Mesenchymal stem cell (in vitro differentiated cells and primary cell): ENCODE measurements around the gene PPP1R12C.
A peak's percentile ranks its signal among the peaks of the same experiment; 100 is the strongest.

ENCODE experiments used
- DNase-seq: peaks from one replicate; pipeline ENCODE4 v3.0.0-alpha.2; 2013
- H2AFZ ChIP-seq: one replicate; pipeline ENCODE4 v1.6.1; 2013; ENCODE audit warnings: low read depth, mild to moderate bottlenecking, control low read depth, inconsistent platforms, low read length, moderate library complexity
- H2AK5ac ChIP-seq: 2 replicates; pipeline ENCODE4 v1.6.1; 2013; ENCODE audit warnings: low read length, moderate library complexity, mild to moderate bottlenecking, inconsistent platforms; ENCODE audit not compliant: severe bottlenecking
- H2BK120ac ChIP-seq: one replicate; pipeline ENCODE4 v1.6.1; 2013; ENCODE audit warnings: low read depth, mild to moderate bottlenecking, inconsistent platforms, low read length, moderate library complexity
- H2BK12ac ChIP-seq, 2 experiments: one replicate each; pipeline ENCODE4 v1.6.1; 2013; ENCODE audit warnings: inconsistent platforms in 2 of 2, low read length in 2 of 2, mild to moderate bottlenecking in 2 of 2, moderate library complexity in 2 of 2, control low read depth in 1 of 2
- H2BK15ac ChIP-seq: one replicate; pipeline ENCODE4 v1.6.1; 2013; ENCODE audit warnings: mild to moderate bottlenecking, low read depth, inconsistent platforms; ENCODE audit not compliant: poor library complexity, severe bottlenecking
- H2BK5ac ChIP-seq: 2 replicates; pipeline ENCODE4 v1.6.1; 2013; ENCODE audit warnings: low read depth, mild to moderate bottlenecking, low read length, control low read depth, inconsistent platforms; ENCODE audit not compliant: poor library complexity, severe bottlenecking
- H3K14ac ChIP-seq, 2 experiments: one replicate each; pipeline ENCODE4 v1.6.1; 2013; ENCODE audit warnings: inconsistent platforms in 2 of 2, low read length in 2 of 2, control low read depth in 1 of 2, mild to moderate bottlenecking in 1 of 2, moderate library complexity in 1 of 2
- H3K18ac ChIP-seq, 2 experiments: one replicate each; pipeline ENCODE4 v1.6.1; 2013; ENCODE audit warnings: inconsistent platforms in 2 of 2, low read length in 2 of 2, control low read depth in 1 of 2, low read depth in 1 of 2, mild to moderate bottlenecking in 1 of 2
- H3K23ac ChIP-seq, 2 experiments: one replicate each; pipeline ENCODE4 v1.6.1; 2013; ENCODE audit warnings: inconsistent platforms in 2 of 2, low read length in 2 of 2, mild to moderate bottlenecking in 2 of 2, moderate library complexity in 2 of 2, control low read depth in 1 of 2
- H3K27ac ChIP-seq: 2 replicates; pipeline ENCODE4 v1.5.1; 2013; ENCODE audit warnings: mild to moderate bottlenecking, moderate library complexity, low read length, control low read depth, inconsistent platforms; ENCODE audit not compliant: poor library complexity, severe bottlenecking
- H3K27me3 ChIP-seq, 2 experiments: 2 replicates each; pipeline versions ENCODE4 v1.6.1 to v1.7.0; 2013; ENCODE audit warnings: low read length in 2 of 2, mild to moderate bottlenecking in 2 of 2, moderate library complexity in 2 of 2, control low read depth in 1 of 2, inconsistent platforms in 1 of 2; ENCODE audit not compliant: control insufficient read depth in 1 of 2, insufficient read depth in 1 of 2
- H3K36me3 ChIP-seq, 2 experiments: 2 replicates each; pipeline versions ENCODE4 v1.6.1 to v1.7.0; 2013; ENCODE audit warnings: low read length in 2 of 2, control low read depth in 1 of 2, inconsistent platforms in 1 of 2, low read depth in 1 of 2, mild to moderate bottlenecking in 1 of 2; ENCODE audit not compliant: insufficient read depth in 2 of 2, control insufficient read depth in 1 of 2
- H3K4ac ChIP-seq, 2 experiments: one replicate each; pipeline ENCODE4 v1.6.1; 2013; ENCODE audit warnings: inconsistent platforms in 2 of 2, low read length in 2 of 2, mild to moderate bottlenecking in 2 of 2, moderate library complexity in 2 of 2, control low read depth in 1 of 2, low read depth in 1 of 2
- H3K4me1 ChIP-seq: 2 replicates; pipeline ENCODE4 v1.6.1; 2013; ENCODE audit warnings: low read depth, low read length, control low read depth; ENCODE audit not compliant: control insufficient read depth, insufficient read depth
- H3K4me2 ChIP-seq: 2 replicates; pipeline ENCODE4 v1.6.1; 2013; ENCODE audit warnings: low read length, mild to moderate bottlenecking, inconsistent platforms; ENCODE audit not compliant: poor library complexity, severe bottlenecking
- H3K4me3 ChIP-seq, 2 experiments: 2 replicates each; pipeline versions ENCODE4 v1.5.1 to v1.7.0; 2013; ENCODE audit warnings: low read length in 2 of 2, mild to moderate bottlenecking in 2 of 2, control low read depth in 1 of 2, low read depth in 1 of 2; ENCODE audit not compliant: insufficient read depth in 1 of 2
- H3K79me1 ChIP-seq: replicated peaks from 2 replicates; pipeline ENCODE4 v1.6.1; 2013; ENCODE audit warnings: mild to moderate bottlenecking, control low read depth, low read length, inconsistent platforms; ENCODE audit not compliant: poor library complexity, severe bottlenecking
- H3K9ac ChIP-seq: 2 replicates; pipeline ENCODE4 v1.7.0; 2013; ENCODE audit warnings: mild to moderate bottlenecking, low read length, moderate library complexity
- H3K9me3 ChIP-seq: 2 replicates; pipeline ENCODE4 v1.7.0; 2013; ENCODE audit warnings: mild to moderate bottlenecking, low read length; ENCODE audit not compliant: control insufficient read depth
- H4K8ac ChIP-seq: one replicate; pipeline ENCODE4 v1.6.1; 2013; ENCODE audit warnings: inconsistent platforms, mild to moderate bottlenecking, low read length, moderate library complexity
- H4K91ac ChIP-seq: one replicate; pipeline ENCODE4 v1.6.1; 2013; ENCODE audit warnings: mild to moderate bottlenecking, low read length, inconsistent platforms
- WGBS: methylation state at CpG from one replicate; pipeline ENCODE4 v1.1.7; 2013; ENCODE audit warnings: mixed read lengths; 5-methylcytosine and 5-hydroxymethylcytosine counted together

Gene PPP1R12C

DNA sequence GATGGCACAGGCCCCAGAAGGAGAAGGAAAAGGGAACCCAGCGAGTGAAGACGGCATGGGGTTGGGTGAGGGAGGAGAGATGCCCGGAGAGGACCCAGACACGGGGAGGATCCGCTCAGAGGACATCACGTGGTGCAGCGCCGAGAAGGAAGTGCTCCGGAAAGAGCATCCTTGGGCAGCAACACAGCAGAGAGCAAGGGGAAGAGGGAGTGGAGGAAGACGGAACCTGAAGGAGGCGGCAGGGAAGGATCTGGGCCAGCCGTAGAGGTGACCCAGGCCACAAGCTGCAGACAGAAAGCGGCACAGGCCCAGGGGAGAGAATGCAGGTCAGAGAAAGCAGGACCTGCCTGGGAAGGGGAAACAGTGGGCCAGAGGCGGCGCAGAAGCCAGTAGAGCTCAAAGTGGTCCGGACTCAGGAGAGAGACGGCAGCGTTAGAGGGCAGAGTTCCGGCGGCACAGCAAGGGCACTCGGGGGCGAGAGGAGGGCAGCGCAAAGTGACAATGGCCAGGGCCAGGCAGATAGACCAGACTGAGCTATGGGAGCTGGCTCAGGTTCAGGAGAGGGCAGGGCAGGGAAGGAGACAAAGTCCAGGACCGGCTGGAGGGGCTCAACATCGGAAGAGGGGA lies 1.1 kb downstream of the PPP1R12C start:
- Histone ChIP-seq H3K4me3 (peak overlapping the region; percentile 73 to 99), H3K9ac (peak overlapping the region; percentile 100), H2BK12ac (peak overlapping the region in 1 of 2 experiments; percentile 31), H2AK5ac (no peak overlapping the region), H2AFZ (no peak overlapping the region), H3K18ac (peak overlapping the region; percentile 60 to 92), H2BK120ac (no peak overlapping the region), H3K23ac (peak overlapping the region in 1 of 2 experiments; percentile 100), H3K4ac (peak overlapping the region; percentile 84 to 98), H4K91ac (peak overlapping the region; percentile 53), H3K14ac (peak overlapping the region in 1 of 2 experiments; percentile 86), H3K9me3 (no peaks in the 10 kb centered on the region), H3K4me1 (peaks cover 52% of the 10 kb centered on the region), H2BK15ac (no peak overlapping the region), H3K27ac (peak overlapping the region; percentile 51), H3K4me2 (peak overlapping the region; percentile 90), H3K36me3 (peaks cover 9 to 31% of the 10 kb centered on the region in 2 experiments), H3K79me1 (peaks cover 18% of the 10 kb centered on the region), H3K27me3 (no peaks in the 10 kb centered on the region), H2BK5ac (no peak overlapping the region), H4K8ac (no peak overlapping the region)
- WGBS, result 7% methylated on average over 25 of the region's 25 CpGs
- peak; percentile 78 for DNase-seq

- no peak overlapping the region for H2BK12ac ChIP-seq
Measured at GRCh38 chr19:55115446-55116065, 1.9 kb downstream of the PPP1R12C start.

GRCh38 chr19:55114566-55115145 lies 2.8 kb downstream of the PPP1R12C start:
- H3K23ac ChIP-seq, result no peak overlapping the region
- H2BK12ac ChIP-seq, result no peak overlapping the region
- 94% methylated on average over 8 of the region's 9 CpGs for WGBS

More at GRCh38 chr19:55115446-55116065, 1.9 kb downstream of the PPP1R12C start:
- Histone ChIP-seq H3K18ac (no peak overlapping the region), H2BK120ac (no peak overlapping the region), H3K4me1 (peaks cover 52% of the 10 kb centered on the region), H3K27me3 (no peaks in the 10 kb centered on the region), H3K36me3 (peaks cover 10 to 31% of the 10 kb centered on the region in 2 experiments), H3K79me1 (peaks cover 20% of the 10 kb centered on the region), H3K4me3 (peak overlapping the region; percentile 73 to 99), H2AFZ (no peak overlapping the region), H3K9me3 (no peaks in the 10 kb centered on the region), H4K91ac (peak overlapping the region; percentile 53), H2BK5ac (no peak overlapping the region), H3K4ac (peak overlapping the region in 1 of 2 experiments; percentile 21), H3K14ac (no peak overlapping the region), H3K4me2 (peak overlapping the region; percentile 90), H2BK15ac (no peak overlapping the region), H2AK5ac (peak overlapping the region; percentile 27), H4K8ac (no peak overlapping the region), H3K27ac (no peak overlapping the region), H3K23ac (no peak overlapping the region), H3K9ac (peak overlapping the region; percentile 100)
- 62% methylated on average over 7 of the region's 13 CpGs for WGBS
- DNase-seq, result peak; percentile 47

DNA sequence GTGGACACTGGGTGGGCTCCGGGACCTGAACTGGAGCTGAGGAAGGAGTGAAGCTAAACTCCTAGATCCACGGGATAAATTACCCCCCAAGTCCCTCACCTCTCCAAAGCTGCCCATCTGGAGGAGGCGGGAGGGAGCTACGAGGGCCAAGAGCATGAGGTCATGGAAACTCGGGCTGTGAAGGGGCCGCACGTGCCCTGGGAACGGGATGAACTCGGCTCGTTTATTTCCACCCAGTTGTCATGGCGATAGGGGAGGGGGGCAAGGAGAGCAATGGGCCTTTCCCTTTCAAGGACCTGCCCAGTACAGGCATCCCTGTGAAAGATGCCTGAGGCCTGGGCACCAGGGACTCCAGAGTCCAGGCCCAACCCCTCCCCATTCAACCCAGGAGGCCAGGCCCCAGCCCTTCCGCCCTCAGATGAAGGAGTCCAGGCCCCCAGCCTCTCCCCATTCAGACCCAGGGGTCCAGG lies 3.8 kb downstream of the PPP1R12C start:
- Histone ChIP-seq H3K18ac (peak overlapping the region in 1 of 2 experiments; percentile 33), H4K8ac (no peak overlapping the region), H2BK120ac (no peak overlapping the region), H2BK12ac (peak overlapping the region in 1 of 2 experiments; percentile 24), H3K23ac (no peak overlapping the region), H3K9ac (peak overlapping the region; percentile 100), H3K4me1 (peaks cover 49% of the 10 kb centered on the region), H3K4me2 (peak overlapping the region; percentile 39), H3K27ac (peak overlapping the region; percentile 75), H3K36me3 (peaks cover 27 to 51% of the 10 kb centered on the region in 2 experiments), H3K4ac (no peak overlapping the region), H3K79me1 (peaks cover 34% of the 10 kb centered on the region), H3K9me3 (no peaks in the 10 kb centered on the region), H4K91ac (no peak overlapping the region), H2AFZ (no peak overlapping the region), H2BK15ac (peak overlapping the region; percentile 30), H2AK5ac (peak overlapping the region; percentile 50), H2BK5ac (peak overlapping the region; percentile 26), H3K4me3 (no peak overlapping the region), H3K27me3 (no peaks in the 10 kb centered on the region), H3K14ac (no peak overlapping the region)
- 11% methylated on average over 8 of the region's 12 CpGs for WGBS
- DNase-seq, result peak; percentile 99

More at GRCh38 chr19:55114566-55115145, 2.8 kb downstream of the PPP1R12C start:
- H3K14ac ChIP-seq, result no peak overlapping the region
- no peak overlapping the region for H2BK5ac ChIP-seq
- H3K4me3 ChIP-seq, result peak overlapping the region in 1 of 2 experiments; percentile 47
- DNase-seq, result no peak
- no peak overlapping the region for H4K91ac ChIP-seq
- no peak overlapping the region for H3K4ac ChIP-seq
- H3K36me3 ChIP-seq, result peaks cover 18 to 40% of the 10 kb centered on the region in 2 experiments
- peak overlapping the region; percentile 41 for H2AK5ac ChIP-seq
- peak overlapping the region; percentile 100 for H3K9ac ChIP-seq
- peaks cover 26% of the 10 kb centered on the region for H3K79me1 ChIP-seq
- H2BK15ac ChIP-seq, result no peak overlapping the region
- no peak overlapping the region for H3K4me2 ChIP-seq
- H4K8ac ChIP-seq, result no peak overlapping the region
- H3K27me3 ChIP-seq, result no peaks in the 10 kb centered on the region
- H2BK120ac ChIP-seq, result no peak overlapping the region
- no peaks in the 10 kb centered on the region for H3K9me3 ChIP-seq
- no peak overlapping the region for H3K18ac ChIP-seq
- H3K4me1 ChIP-seq, result peaks cover 52% of the 10 kb centered on the region
- H2AFZ ChIP-seq, result no peak overlapping the region
- H3K27ac ChIP-seq, result no peak overlapping the region
